ENCODE results near the gene GRIA4. TPM values are rescaled to one million over a fixed set of nuclear protein-coding genes. Genes with fewer than 3 reads are reported as not detected.

GRIA4 gene
- total RNA-seq, 1 donor from 2014 or later, result 0.27 TPM

GRCh38 chr11:106015066-106015465 lies 405.2 kb downstream of the GRIA4 start:
- no peak overlapping the region for H3K27ac Mint-ChIP-seq (ENCODE audit: unreplicated experiment)
- FAIRE-seq (no peak), DNase-seq (ENCODE audit: low read depth) (no peak)
- no peak overlapping the region for H3K4me2 ChIP-seq (ENCODE audit: low read length)
- H3K27ac ChIP-seq (ENCODE audit: low read depth, low read length), result no peak overlapping the region
- H3K9me3 Mint-ChIP-seq (ENCODE audit: unreplicated experiment), result peaks cover 2% of the 10 kb centered on the region
- peaks cover 84% of the 10 kb centered on the region for H3K79me2 ChIP-seq (ENCODE audit: insufficient read depth, low read length)
- peaks cover 44% of the 10 kb centered on the region for H3K4me1 Mint-ChIP-seq (ENCODE audit: low read depth, unreplicated experiment)
- H3K27me3 Mint-ChIP-seq (ENCODE audit: low read depth, unreplicated experiment), result no peaks in the 10 kb centered on the region
- H3K4me3 ChIP-seq (ENCODE audit: insufficient read depth, low read depth, low read length), result no peak overlapping the region
- H3K36me3 ChIP-seq (ENCODE audit: insufficient read depth, low read length), result peaks cover 6% of the 10 kb centered on the region
- no peak overlapping the region for H3K4me3 Mint-ChIP-seq (ENCODE audit: unreplicated experiment)
- H2AFZ ChIP-seq (ENCODE audit: low read depth, low read length), result no peak overlapping the region
- peaks cover 19% of the 10 kb centered on the region for H3K4me1 ChIP-seq (ENCODE audit: insufficient read depth, low read length)
- no peaks in the 10 kb centered on the region for H3K27me3 ChIP-seq (ENCODE audit: insufficient read depth, low read length)
- TF ChIP-seq EZH2 (IDR thresholded peaks at IDR 0.05; ENCODE audit: insufficient read depth, low read length), result no peak
- TF ChIP-seq CTCF (IDR thresholded peaks at IDR 0.05; ENCODE audit: insufficient read depth, low read depth, low read length), result no peak
- H3K9me3 ChIP-seq (ENCODE audit: insufficient read depth, low read depth, low read length), result no peaks in the 10 kb centered on the region
- peaks cover 13% of the 10 kb centered on the region for H3K36me3 Mint-ChIP-seq (ENCODE audit: low read depth, unreplicated experiment)
- no peak overlapping the region for H3K9ac ChIP-seq (ENCODE audit: low read length)
- peaks cover 10% of the 10 kb centered on the region for H4K20me1 ChIP-seq (ENCODE audit: insufficient read depth, low read length)

GRCh38 chr11:106017093-106017492 lies 407.2 kb downstream of the GRIA4 start:
- no peak overlapping the region for H3K27ac Mint-ChIP-seq (ENCODE audit: unreplicated experiment)
- Histone ChIP-seq H3K9me3 (ENCODE audit: insufficient read depth, low read depth, low read length) (no peaks in the 10 kb centered on the region), H3K79me2 (ENCODE audit: insufficient read depth, low read length) (peaks cover 83% of the 10 kb centered on the region)

More at GRCh38 chr11:106017093-106017492, 407.2 kb downstream of the GRIA4 start:
- peaks cover 20% of the 10 kb centered on the region for H3K4me1 ChIP-seq (ENCODE audit: insufficient read depth, low read length)
- no peaks in the 10 kb centered on the region for H3K36me3 ChIP-seq (ENCODE audit: insufficient read depth, low read length)
- no peaks in the 10 kb centered on the region for H3K27me3 ChIP-seq (ENCODE audit: insufficient read depth, low read length)
- H2AFZ ChIP-seq (ENCODE audit: low read depth, low read length), result no peak overlapping the region
- no peak overlapping the region for H3K4me2 ChIP-seq (ENCODE audit: low read length)
- no peaks in the 10 kb centered on the region for H3K27me3 Mint-ChIP-seq (ENCODE audit: low read depth, unreplicated experiment)
- TF ChIP-seq CTCF (IDR thresholded peaks at IDR 0.05; ENCODE audit: insufficient read depth, low read depth, low read length) (no peak), EZH2 (IDR thresholded peaks at IDR 0.05; ENCODE audit: insufficient read depth, low read length) (no peak)
- no peak overlapping the region for H3K4me3 Mint-ChIP-seq (ENCODE audit: unreplicated experiment)
- no peak for DNase-seq (ENCODE audit: low read depth)
- peaks cover 40% of the 10 kb centered on the region for H3K4me1 Mint-ChIP-seq (ENCODE audit: low read depth, unreplicated experiment)
- peaks cover 3% of the 10 kb centered on the region for H4K20me1 ChIP-seq (ENCODE audit: insufficient read depth, low read length)
- no peak overlapping the region for H3K9ac ChIP-seq (ENCODE audit: low read length)
- peaks cover 2% of the 10 kb centered on the region for H3K9me3 Mint-ChIP-seq (ENCODE audit: unreplicated experiment)
- no peak overlapping the region for H3K4me3 ChIP-seq (ENCODE audit: insufficient read depth, low read depth, low read length)
- no peak overlapping the region for H3K27ac ChIP-seq (ENCODE audit: low read depth, low read length)
- H3K36me3 Mint-ChIP-seq (ENCODE audit: low read depth, unreplicated experiment), result peaks cover 7% of the 10 kb centered on the region
- no peak for FAIRE-seq
